IPS-18a (cell line): ENCODE data around the gene OSBPL9.

Experiments used
- H3K27ac ChIP-seq: one replicate; pipeline ENCODE4 v1.5.1; 2013; ENCODE audit warnings: low read length
- H3K27me3 ChIP-seq: one replicate; pipeline ENCODE4 v1.6.1; 2013; ENCODE audit warnings: mild to moderate bottlenecking, low read length; ENCODE audit not compliant: control insufficient read depth, insufficient read depth
- H3K36me3 ChIP-seq: one replicate; pipeline ENCODE4 v1.6.1; 2013; ENCODE audit warnings: low read depth, low read length; ENCODE audit not compliant: control insufficient read depth
- H3K4me1 ChIP-seq: one replicate; pipeline ENCODE4 v1.6.1; 2013; ENCODE audit warnings: low read depth, low read length; ENCODE audit not compliant: control insufficient read depth
- H3K4me3 ChIP-seq: one replicate; pipeline ENCODE4 v1.5.1; 2013; ENCODE audit warnings: low read length
- H3K9ac ChIP-seq: one replicate; pipeline ENCODE4 v1.6.1; 2013; ENCODE audit warnings: mild to moderate bottlenecking, low read length, moderate library complexity
- H3K9me3 ChIP-seq: one replicate; pipeline ENCODE4 v1.6.1; 2013; ENCODE audit warnings: low read depth, low read length; ENCODE audit not compliant: control insufficient read depth

Gene OSBPL9

GRCh38 chr1:51819810-51820209 is 202.9 kb downstream of the OSBPL9 start:
- no peak overlapping the region for H3K4me3 ChIP-seq
- no peaks in the 10 kb centered on the region for H3K9me3 ChIP-seq
- no peaks in the 10 kb centered on the region for H3K4me1 ChIP-seq
- H3K27ac ChIP-seq: no peak overlapping the region
- H3K9ac ChIP-seq: no peak overlapping the region
- peaks cover 41% of the 10 kb centered on the region for H3K36me3 ChIP-seq
- no peaks in the 10 kb centered on the region for H3K27me3 ChIP-seq

GRCh38 chr1:51829058-51829457 is 212.2 kb downstream of the OSBPL9 start:
- no peaks in the 10 kb centered on the region for H3K9me3 ChIP-seq
- H3K27ac ChIP-seq: no peak overlapping the region
- no peak overlapping the region for H3K4me3 ChIP-seq
- H3K36me3 ChIP-seq: peaks cover 40% of the 10 kb centered on the region
- H3K27me3 ChIP-seq: no peaks in the 10 kb centered on the region
- no peak overlapping the region for H3K9ac ChIP-seq
- H3K4me1 ChIP-seq: no peaks in the 10 kb centered on the region

GRCh38 chr1:51833700-51834099 is 216.8 kb downstream of the OSBPL9 start:
- Histone ChIP-seq H3K9me3 (no peaks in the 10 kb centered on the region), H3K4me1 (no peaks in the 10 kb centered on the region), H3K27ac (no peak overlapping the region), H3K27me3 (no peaks in the 10 kb centered on the region), H3K4me3 (no peak overlapping the region), H3K9ac (no peak overlapping the region), H3K36me3 (peaks cover 48% of the 10 kb centered on the region)

- H3K9me3 ChIP-seq: no peaks in the 10 kb centered on the region
- no peaks in the 10 kb centered on the region for H3K4me1 ChIP-seq
- no peaks in the 10 kb centered on the region for H3K27me3 ChIP-seq
- H3K4me3 ChIP-seq: no peak overlapping the region
- H3K9ac ChIP-seq: no peak overlapping the region
- peaks cover 49% of the 10 kb centered on the region for H3K36me3 ChIP-seq
- no peak overlapping the region for H3K27ac ChIP-seq
Observed at GRCh38 chr1:51837243-51837642, 220.4 kb downstream of the OSBPL9 start.
